HuH-7 (cell line): ENCODE data around the gene KLB.
"Not testable (repeated sequence)": the region's sequence is repeated elsewhere in the genome, so short reads cannot be mapped to it uniquely, and the experiment has no call there.

Source experiments
- DNase-seq: peaks from one replicate; pipeline ENCODE4 v3.0.0; 2011; ENCODE audit warnings: low spot score

Gene KLB

DNA sequence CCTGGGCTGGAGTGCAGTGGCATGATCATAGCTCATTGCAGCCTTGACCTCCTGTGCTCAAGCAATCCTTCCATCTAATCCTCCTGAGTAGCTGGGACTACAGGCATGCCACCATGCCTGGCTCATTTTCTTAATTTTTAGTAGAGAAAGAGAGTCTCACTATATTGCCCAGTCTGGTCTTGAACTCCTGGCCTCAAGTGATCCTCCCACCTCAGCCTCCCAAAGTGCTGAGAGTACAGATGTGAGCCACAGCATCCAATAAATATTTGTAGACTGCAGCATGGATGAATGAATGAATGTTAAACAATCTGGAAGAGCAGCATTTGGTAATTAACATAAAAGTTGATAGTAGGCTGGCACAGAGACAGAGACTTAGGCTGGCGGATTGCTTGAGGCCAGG lies 20.0 kb downstream of the KLB start:
- DNase-seq = no peak

DNA sequence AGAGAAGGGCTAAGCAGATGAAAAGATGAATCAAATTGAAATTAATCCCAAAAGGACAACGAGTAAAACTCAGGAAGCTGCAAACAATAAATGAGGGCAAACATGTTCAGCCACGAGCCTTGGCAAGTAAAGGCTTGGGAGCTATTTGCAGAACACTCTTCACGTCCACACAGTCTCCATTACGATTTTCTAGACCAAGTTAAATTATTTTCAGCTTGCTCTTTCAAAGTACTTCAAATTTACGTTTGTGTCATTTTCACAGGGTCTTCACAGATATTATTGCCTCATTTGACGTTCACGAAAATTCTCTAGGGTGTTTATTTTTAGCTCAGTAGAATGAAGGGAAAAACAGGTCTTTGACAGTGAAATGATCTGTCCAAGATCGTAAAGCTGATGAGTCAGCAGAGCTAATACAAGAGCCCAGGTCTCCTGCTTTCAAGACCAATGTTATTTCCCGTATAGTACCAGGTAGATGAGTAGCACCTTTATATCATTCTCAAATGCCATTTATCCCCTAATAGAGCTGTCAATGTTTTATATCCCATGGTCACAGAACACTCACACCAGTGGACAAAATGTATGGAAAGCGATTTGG lies 20.9 kb downstream of the KLB start:
- no peak for DNase-seq

- DNase-seq = no peak
Observed at GRCh38 chr4:39429476-39430334, 23.0 kb downstream of the KLB start.

DNA sequence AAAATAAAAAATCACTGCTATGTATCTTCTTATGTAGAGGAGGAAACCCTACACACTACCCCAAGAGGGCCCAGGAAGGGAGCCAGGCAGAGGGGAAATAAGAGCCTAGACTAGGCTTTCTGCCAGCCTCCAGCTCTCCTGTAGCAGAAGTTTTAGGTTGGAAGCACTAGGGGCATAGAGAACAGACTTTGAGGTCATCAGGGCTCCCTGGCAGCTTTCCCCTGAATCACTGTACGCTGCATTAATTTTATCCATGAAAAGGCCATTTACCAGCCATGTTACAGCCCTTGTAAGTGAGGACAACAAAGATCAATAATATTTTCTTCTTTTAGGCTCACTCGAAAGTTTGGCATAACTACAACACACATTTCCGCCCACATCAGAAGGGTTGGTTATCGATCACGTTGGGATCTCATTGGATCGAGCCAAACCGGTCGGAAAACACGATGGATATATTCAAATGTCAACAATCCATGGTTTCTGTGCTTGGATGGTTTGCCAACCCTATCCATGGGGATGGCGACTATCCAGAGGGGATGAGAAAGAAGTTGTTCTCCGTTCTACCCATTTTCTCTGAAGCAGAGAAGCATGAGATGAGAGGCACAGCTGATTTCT lies 27.3 kb downstream of the KLB start:
- no peak for DNase-seq

DNA sequence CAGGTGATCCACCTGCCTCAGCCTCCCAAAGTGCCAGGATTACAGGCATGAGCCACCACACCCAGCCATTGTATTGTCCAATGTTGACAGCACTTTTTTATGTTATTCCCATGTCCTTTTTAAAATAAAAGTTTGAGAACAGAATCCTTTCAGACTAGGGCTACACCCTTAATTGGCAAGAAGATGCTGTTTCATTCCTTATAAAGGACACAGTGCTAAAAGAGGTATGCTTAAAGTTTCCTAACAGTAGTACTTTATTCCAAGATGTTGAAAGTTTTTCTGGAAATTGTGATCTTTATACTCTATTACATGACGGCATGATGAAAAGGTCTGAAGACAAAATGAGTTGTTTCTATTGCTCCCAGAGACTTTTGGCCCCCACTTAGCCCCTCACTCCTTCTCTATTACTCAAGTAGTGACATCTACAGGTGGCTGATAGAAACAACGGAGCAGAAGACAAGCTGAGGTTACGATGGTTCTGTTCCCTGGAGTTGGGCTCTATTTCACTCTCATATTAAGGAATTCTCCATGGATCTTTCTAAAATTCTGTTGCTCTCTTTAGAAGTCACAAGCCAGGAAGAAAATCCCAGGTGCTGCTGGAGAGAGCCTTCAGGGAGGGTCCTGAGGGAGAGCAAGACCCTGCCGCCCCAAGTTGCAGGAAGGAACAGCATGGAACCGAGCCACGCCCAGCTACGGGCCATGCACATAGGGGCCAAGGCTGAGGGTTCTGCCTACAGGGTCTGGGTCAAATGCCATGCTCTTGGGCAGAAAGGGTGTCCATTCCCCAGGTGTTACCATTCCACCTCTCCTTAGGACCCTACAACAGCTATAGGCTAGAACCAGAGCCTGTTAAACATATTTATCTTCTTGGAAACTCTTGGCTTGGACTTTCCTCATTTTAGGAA lies 29.2 kb downstream of the KLB start:
- no peak for DNase-seq

DNA sequence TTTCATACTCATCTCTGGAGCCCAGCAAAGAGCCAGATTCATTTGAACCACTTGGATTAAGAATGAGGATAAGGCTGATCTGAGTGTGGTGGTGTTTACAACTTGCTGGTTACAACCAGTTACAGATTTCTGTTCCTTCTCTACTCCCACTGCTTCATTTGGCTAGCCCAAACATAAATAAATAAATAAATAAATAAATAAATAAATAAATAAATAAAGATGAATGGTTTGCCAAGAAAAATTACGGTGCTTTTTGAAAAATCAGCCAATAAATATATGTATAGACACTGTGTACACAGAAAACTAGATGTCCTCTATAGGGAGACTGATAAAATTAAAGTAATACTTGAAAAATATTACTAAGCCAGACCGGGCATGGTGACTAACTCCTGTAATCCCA lies 34.9 kb downstream of the KLB start:
- no peak for DNase-seq

- DNase-seq = no peak
Observed at GRCh38 chr4:39442998-39443397, 36.3 kb downstream of the KLB start.

GRCh38 chr4:39446483-39446841 lies 39.7 kb downstream of the KLB start:
- no peak for DNase-seq

DNA sequence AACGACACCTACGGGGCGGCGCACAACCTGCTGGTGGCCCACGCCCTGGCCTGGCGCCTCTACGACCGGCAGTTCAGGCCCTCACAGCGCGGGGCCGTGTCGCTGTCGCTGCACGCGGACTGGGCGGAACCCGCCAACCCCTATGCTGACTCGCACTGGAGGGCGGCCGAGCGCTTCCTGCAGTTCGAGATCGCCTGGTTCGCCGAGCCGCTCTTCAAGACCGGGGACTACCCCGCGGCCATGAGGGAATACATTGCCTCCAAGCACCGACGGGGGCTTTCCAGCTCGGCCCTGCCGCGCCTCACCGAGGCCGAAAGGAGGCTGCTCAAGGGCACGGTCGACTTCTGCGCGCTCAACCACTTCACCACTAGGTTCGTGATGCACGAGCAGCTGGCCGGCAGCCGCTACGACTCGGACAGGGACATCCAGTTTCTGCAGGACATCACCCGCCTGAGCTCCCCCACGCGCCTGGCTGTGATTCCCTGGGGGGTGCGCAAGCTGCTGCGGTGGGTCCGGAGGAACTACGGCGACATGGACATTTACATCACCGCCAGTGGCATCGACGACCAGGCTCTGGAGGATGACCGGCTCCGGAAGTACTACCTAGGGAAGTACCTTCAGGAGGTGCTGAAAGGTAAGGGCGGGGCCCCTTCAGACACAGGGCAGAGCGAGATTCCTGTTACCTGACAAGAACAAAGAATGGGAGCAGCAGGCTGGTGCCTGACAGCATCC lies 40.3 kb downstream of the KLB start:
- no peak for DNase-seq

DNA sequence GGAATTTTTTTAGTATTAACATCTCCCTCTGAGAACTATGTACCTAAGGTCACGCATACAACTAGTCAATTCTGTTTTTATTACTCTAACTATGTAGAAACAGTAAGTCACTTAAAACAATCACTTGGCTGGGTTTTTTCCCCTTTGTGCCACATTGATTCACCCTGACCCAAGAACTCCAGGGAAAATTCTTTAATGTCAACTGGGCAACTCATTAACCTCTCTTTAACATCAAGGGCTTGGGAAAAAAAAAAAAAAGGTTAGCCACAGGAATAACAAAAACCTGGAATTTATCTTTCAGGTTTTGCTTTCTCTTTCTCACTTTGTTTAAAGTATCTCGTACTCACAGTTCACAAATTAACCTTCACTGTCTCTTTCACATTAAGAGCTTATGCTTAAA lies 43.9 kb downstream of the KLB start:
- no peak for DNase-seq

GRCh38 chr4:39451423-39452023 lies 44.8 kb downstream of the KLB start:
- DNase-seq = no peak

DNA sequence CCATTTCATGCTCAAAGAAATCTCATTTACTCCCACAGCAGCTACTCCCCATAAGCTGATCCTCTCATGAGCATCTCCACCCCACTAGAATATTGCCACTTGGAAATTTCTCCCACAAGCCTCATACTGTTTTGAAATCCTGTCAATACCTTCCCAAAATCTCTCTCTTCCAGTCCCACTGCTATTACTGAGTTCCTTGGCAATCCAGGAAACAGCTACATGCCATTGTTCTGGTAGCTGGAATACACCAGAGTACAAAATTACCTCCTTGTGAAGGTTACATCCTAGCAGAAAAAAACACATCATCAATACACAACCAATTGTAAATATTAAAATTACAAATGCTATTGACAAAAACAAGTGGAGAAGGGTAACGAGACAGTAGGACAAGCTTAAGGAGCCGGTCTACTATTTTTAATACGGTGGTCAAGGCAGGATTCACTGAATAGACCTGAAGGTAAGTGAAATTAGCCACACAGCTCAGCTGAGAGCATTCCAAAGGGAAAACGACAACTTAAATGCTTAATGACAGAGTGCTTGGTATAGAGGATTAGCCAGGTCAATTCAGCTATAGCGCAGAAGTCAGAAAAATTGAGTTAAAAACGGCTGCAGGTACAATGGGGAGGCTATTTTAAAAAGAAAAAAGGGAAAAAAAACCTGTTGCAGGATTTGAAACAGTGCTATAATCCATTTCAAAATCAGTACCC lies 45.6 kb downstream of the KLB start:
- no peak for DNase-seq

DNA sequence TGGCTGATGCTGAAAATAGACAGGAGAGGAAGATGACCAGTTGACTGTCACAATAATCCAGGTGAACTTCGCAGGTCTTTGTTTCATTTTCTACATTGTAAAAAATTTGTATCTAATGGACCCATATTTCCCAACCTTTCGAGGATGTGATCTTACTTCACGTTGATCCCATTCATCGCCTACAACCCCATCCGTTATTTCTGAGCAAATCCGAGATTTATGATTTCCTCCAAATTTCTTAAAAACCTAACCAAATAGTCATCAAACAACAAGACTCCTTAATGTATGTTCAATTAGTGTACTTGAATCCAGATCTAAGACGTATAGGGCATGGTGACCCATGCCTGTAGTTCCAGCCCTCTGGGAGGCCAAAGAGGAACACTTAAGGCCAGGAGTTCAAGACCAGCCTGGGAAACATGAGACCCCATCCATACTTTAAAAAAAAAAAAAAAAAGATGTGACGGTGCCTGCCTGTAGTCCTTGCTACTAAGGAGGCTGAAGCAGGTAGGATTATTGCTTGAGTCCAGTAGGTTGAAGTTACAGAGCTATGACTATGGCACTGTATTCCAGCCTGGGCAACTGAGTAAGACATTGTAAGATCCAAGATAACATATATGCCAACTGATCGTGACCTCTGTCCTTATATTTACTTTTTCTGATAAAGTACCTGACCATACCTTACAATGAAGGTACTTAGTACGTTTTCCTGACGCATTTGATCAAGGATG lies 46.3 kb downstream of the KLB start:
- no peak for DNase-seq

DNA sequence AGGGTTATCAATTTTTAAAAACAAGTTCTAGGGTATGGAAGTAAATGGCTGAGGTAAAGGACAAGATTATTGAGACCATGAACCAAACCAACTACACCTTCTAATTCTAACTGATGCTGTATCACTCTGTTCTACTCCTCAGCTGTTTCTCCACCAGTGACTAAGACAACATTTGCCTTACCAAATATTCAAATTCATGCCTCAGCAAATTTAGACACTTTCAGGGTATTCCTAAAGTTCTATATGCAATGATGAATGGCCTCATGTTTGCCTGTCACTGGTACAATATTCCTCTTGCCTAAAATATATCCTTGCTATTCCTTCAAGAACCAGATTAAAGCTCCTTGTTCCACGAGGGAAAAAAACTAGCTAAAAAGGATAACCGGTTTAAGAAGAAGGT lies 47.0 kb downstream of the KLB start:
- DNase-seq = no peak

- no peak for DNase-seq
Observed at GRCh38 chr4:39455486-39455885, 48.8 kb downstream of the KLB start.

GRCh38 chr4:39456946-39457763 lies 50.4 kb downstream of the KLB start:
- no peak for DNase-seq

DNA sequence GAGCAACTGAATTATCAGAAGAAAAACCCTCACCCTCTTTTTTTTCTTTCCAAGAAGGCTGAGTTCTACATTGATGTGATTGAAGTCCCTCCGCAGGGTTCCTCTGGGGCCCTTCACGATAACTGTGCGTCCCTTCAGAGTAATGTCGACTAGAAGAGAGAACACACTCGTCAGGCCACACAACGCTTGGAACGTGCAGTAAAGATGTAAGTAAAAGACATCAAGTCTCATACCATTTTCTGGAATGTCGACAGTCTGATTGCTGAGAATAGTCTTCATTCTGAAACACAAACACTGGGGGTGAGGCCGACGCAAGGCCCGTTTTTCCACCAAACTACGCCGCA lies 51.4 kb downstream of the KLB start:
- DNase-seq = not testable (repeated sequence)

- peak; percentile 92 for DNase-seq
Observed at GRCh38 chr4:39458505-39459300, 52.0 kb downstream of the KLB start, which contains the start of the genes LIAS and RPL9. Gene LIAS, plus strand, starts transcription at chr4:39459056. Its CDS starts 62 bp downstream, at chr4:39459118. Gene RPL9, minus strand, starts transcription at chr4:39458922. Its CDS starts 483 bp downstream, at chr4:39458439.
